ENCODE measurements around the gene TECR. TPM values are rescaled to one million over a fixed set of nuclear protein-coding genes. Genes with fewer than 3 reads are reported as not detected.

The TECR gene
- total and polyA plus RNA-seq, 9 of the 15 experiments (the other 6 are each of a cell fraction or from before 2014, with no cell fraction given): 29.3 to 211 (median 81.4) TPM

DNA sequence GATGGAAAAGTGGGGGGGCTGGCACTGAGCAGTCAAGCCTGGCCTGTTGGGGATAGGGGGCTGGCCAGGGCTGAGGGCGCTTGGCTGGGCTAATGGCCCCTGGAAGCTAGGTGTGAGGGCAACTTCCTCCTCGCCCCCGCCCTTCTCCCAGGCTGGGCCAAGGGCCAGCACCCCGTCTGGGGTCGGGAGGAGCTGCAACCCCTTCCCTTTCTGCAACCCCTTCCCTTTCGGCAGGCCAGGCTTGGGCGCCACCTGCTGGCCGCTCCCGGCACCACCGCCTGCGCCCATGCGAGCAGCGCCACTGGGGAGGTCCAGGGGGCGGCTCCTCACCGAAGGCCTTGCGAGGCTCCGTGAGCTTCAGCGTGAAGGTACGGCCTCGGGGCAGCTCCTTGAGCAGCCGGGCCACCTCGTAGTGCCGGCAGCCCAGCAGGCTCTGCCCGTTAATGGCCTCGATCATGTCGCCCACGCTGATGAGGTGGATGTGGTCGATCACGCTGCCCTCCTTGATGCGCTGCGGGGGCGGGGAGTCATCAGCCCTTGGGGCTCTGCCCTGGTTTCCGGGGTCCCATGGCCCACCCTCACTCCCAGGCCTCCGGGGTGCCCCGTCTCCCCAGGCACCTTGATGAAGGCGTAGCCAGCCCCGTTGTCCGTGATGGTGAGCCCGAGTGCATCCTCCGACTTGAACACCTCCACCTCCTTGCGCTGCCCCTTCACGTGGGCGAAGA lies 49.3 kb upstream of the TECR start (continued):
- 0 out of 2 replicates have a peak, but pooled peaks have one; percentile 26 for TF ChIP-seq CXXC5 (CRISPR knock-in tag; IDR thresholded peaks at IDR 0.05)
- TF ChIP-seq, protein P1, sequence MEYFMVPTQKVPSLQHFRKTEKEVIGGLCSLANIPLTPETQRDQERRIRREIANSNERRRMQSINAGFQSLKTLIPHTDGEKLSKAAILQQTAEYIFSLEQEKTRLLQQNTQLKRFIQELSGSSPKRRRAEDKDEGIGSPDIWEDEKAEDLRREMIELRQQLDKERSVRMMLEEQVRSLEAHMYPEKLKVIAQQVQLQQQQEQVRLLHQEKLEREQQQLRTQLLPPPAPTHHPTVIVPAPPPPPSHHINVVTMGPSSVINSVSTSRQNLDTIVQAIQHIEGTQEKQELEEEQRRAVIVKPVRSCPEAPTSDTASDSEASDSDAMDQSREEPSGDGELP (CRISPR knock-in tag; IDR thresholded peaks at IDR 0.05; ENCODE audit: borderline replicate concordance): peak; percentile 56; the same call in 1 of the 2 replicates
- no peak for TF ChIP-seq ZNF444 (CRISPR knock-in tag; IDR thresholded peaks at IDR 0.05)
- TF ChIP-seq MAZ (CRISPR knock-in tag; conservative IDR thresholded peaks at IDR 0.05 in 1 of 2, IDR thresholded peaks at IDR 0.05 in 1 of 2): peak; percentile 62 to 78
- TF ChIP-seq, protein P2, sequence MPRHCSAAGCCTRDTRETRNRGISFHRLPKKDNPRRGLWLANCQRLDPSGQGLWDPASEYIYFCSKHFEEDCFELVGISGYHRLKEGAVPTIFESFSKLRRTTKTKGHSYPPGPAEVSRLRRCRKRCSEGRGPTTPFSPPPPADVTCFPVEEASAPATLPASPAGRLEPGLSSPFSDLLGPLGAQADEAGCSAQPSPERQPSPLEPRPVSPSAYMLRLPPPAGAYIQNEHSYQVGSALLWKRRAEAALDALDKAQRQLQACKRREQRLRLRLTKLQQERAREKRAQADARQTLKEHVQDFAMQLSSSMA (CRISPR knock-in tag; IDR thresholded peaks at IDR 0.05): no peak
- no peak for TF ChIP-seq ZNF696 (CRISPR knock-in tag; conservative IDR thresholded peaks at IDR 0.05)
- TF ChIP-seq, protein P3, sequence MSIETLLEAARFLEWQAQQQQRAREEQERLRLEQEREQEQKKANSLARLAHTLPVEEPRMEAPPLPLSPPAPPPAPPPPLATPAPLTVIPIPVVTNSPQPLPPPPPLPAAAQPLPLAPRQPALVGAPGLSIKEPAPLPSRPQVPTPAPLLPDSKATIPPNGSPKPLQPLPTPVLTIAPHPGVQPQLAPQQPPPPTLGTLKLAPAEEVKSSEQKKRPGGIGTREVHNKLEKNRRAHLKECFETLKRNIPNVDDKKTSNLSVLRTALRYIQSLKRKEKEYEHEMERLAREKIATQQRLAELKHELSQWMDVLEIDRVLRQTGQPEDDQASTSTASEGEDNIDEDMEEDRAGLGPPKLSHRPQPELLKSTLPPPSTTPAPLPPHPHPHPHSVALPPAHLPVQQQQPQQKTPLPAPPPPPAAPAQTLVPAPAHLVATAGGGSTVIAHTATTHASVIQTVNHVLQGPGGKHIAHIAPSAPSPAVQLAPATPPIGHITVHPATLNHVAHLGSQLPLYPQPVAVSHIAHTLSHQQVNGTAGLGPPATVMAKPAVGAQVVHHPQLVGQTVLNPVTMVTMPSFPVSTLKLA (conservative IDR thresholded peaks at IDR 0.05): 0 out of 4 replicates have a peak, but pooled peaks of 1 of the 2 experiments have one; percentile 27
- no peak for TF ChIP-seq FOXJ3 (CRISPR knock-in tag; IDR thresholded peaks at IDR 0.05)
- TF ChIP-seq ATF7 (IDR thresholded peaks at IDR 0.05): peak; percentile 35; the same call in 1 of the 2 replicates
- peak; percentile 40; the same call in 1 of the 2 replicates for TF ChIP-seq NFIC (IDR thresholded peaks at IDR 0.05)
- peak; percentile 67 for TF ChIP-seq POLR2G (IDR thresholded peaks at IDR 0.05; ENCODE audit: low read depth, low read length)
- TF ChIP-seq CREM (IDR thresholded peaks at IDR 0.05; ENCODE audit: low read depth): 0 out of 2 replicates have a peak, but pooled peaks have one; percentile 43
- 0 out of 3 replicates have a peak, but pooled peaks of 1 of the 2 experiments have one; percentile 27 for TF ChIP-seq CBX3 (IDR thresholded peaks at IDR 0.05; ENCODE audit: borderline replicate concordance in 1 of 2, low read length in 2 of 2)
- no peak for TF ChIP-seq NR2C2 (CRISPR knock-in tag; IDR thresholded peaks at IDR 0.05)
- TF ChIP-seq NR2C2 (tag; IDR thresholded peaks at IDR 0.05): no peak
- 0 out of 2 replicates have a peak, but pooled peaks have one; percentile 34 for TF ChIP-seq RBM14 (IDR thresholded peaks at IDR 0.05; ENCODE audit: borderline replicate concordance, insufficient read depth, low read depth, low read length)
- TF ChIP-seq, protein P4, sequence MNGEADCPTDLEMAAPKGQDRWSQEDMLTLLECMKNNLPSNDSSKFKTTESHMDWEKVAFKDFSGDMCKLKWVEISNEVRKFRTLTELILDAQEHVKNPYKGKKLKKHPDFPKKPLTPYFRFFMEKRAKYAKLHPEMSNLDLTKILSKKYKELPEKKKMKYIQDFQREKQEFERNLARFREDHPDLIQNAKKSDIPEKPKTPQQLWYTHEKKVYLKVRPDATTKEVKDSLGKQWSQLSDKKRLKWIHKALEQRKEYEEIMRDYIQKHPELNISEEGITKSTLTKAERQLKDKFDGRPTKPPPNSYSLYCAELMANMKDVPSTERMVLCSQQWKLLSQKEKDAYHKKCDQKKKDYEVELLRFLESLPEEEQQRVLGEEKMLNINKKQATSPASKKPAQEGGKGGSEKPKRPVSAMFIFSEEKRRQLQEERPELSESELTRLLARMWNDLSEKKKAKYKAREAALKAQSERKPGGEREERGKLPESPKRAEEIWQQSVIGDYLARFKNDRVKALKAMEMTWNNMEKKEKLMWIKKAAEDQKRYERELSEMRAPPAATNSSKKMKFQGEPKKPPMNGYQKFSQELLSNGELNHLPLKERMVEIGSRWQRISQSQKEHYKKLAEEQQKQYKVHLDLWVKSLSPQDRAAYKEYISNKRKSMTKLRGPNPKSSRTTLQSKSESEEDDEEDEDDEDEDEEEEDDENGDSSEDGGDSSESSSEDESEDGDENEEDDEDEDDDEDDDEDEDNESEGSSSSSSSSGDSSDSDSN (IDR thresholded peaks at IDR 0.05; ENCODE audit: borderline replicate concordance in 1 of 2, low read depth in 2 of 2, low read length in 2 of 2): 0 out of 4 replicates have a peak, but pooled peaks of 1 of the 2 experiments have one; percentile 46
- TF ChIP-seq ZFX (CRISPR knock-in tag; IDR thresholded peaks at IDR 0.05): 0 out of 2 replicates have a peak, but pooled peaks have one; percentile 19
- no peak for TF ChIP-seq ZNF24 (IDR thresholded peaks at IDR 0.05)
